Spleen (tissue), 7 donors: ENCODE measurements around the gene LAYN.

Experiments
- POLR2A ChIP-seq, 3 donors: fragments of 450-650 bp; IDR thresholded peaks; one replicate each; pipeline ENCODE4 v1.5.1; 2017; ENCODE audit warnings: antibody characterized with exemption in 3 of 3, mild to moderate bottlenecking in 1 of 3
- TF ChIP-seq, protein P1 (sequence below), 11 experiments: fragments of 200-600 bp in 7 of 11; fragments of 450-650 bp in 4 of 11; sonication (generic) in 4 of 11; IDR thresholded peaks in 8 of 11; conservative IDR thresholded peaks in 3 of 11; 1 replicate in 7 of 11; 2 replicates in 4 of 11; pipeline versions ENCODE4 v1.4.0 to v1.8.0; 2016 to 2021; ENCODE audit warnings: antibody characterized with exemption in 11 of 11, inconsistent platforms in 4 of 11, mild to moderate bottlenecking in 1 of 11
- donor health status: DM: no; HTN: no; CAD: no; lungs with moderate emphysema.
- donor health status: DM: no; HTN: no; CAD: no.
- donor health status: DM: no; HTN: no; CAD: no.

DNA sequence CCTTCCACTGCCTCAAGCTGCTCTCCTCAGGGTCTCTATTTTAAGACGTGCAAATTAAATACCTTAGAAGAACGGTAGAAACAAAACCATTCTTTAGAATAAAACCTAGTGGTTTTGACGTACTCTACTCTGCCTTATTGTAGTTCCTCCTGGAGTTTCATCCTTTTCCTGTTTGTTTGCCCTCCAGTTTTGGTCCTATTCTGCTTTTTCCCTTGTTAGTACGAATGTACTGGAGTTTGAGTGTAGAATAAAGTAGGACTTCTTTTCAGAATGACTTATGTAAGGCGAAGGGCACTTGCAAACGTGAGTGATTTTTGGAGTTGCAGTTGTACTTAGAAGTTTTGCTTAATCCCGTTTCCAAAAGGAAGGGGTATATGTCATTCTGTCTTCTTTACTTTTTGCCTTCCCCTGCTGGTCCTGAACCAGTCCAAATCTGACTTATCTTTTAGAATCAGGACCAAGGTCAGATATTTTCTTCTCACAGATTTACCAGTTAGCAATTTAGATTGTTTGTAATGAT, 63.2 kb downstream of the LAYN start:
- TF ChIP-seq, protein P1, sequence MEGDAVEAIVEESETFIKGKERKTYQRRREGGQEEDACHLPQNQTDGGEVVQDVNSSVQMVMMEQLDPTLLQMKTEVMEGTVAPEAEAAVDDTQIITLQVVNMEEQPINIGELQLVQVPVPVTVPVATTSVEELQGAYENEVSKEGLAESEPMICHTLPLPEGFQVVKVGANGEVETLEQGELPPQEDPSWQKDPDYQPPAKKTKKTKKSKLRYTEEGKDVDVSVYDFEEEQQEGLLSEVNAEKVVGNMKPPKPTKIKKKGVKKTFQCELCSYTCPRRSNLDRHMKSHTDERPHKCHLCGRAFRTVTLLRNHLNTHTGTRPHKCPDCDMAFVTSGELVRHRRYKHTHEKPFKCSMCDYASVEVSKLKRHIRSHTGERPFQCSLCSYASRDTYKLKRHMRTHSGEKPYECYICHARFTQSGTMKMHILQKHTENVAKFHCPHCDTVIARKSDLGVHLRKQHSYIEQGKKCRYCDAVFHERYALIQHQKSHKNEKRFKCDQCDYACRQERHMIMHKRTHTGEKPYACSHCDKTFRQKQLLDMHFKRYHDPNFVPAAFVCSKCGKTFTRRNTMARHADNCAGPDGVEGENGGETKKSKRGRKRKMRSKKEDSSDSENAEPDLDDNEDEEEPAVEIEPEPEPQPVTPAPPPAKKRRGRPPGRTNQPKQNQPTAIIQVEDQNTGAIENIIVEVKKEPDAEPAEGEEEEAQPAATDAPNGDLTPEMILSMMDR (IDR thresholded peaks at IDR 0.05 in 8 of 11, conservative IDR thresholded peaks at IDR 0.05 in 3 of 11), result no peak
- no peak for TF ChIP-seq POLR2A (IDR thresholded peaks at IDR 0.05)
